Dermis blood vessel endothelial cell (primary cell): ENCODE results near the gene ST6GALNAC5. TPM values are rescaled to one million over a fixed set of nuclear protein-coding genes. Genes with fewer than 3 reads are reported as not detected.
"Not testable (repeated sequence)": the region's sequence is repeated elsewhere in the genome, so short reads cannot be mapped to it uniquely, and the experiment has no call there.

ENCODE experiments used
- DNase-seq: peaks from one replicate; pipeline ENCODE4 v3.0.0; 2010
- total RNA-seq: library from RNA; depleted of rRNA; stranded (reverse); fragments of >200 nt; gene quantifications from 2 replicates; pipeline ENCODE4 v1.2.3, GENCODE V29; 2014

Gene ST6GALNAC5
- total RNA-seq, 1 donor from 2014 or later, result not detected

DNA sequence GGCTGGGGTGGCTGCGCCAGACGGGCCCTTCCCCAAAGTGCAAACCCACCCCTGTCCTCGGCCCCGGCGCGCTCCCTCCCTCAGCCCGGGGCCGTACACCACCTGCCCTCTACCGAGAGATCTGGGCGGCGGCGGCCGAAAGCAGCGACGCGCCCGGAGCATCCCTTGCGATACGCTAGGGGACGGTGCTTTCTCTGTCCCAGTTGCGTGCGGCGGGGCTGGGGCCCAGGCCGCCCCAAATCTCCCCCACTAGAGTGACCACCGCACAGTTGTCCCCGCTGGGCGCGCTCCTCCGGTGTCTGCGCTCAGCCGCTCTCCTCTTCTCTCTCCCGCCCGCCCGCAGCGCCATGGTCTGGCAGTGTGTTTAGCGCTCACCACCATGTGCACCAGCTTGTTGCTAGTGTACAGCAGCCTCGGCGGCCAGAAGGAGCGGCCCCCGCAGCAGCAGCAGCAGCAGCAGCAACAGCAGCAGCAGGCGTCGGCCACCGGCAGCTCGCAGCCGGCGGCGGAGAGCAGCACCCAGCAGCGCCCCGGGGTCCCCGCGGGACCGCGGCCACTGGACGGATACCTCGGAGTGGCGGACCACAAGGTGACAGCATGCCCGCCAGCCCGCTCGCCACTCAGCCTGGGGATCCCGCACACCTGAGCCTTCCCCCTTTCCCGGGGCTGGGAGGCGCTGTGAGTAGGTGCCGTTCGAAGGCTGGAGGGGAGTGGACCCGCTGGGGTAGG is 1.0 kb downstream of the ST6GALNAC5 start:
- DNase-seq, result peak; percentile 43

DNA sequence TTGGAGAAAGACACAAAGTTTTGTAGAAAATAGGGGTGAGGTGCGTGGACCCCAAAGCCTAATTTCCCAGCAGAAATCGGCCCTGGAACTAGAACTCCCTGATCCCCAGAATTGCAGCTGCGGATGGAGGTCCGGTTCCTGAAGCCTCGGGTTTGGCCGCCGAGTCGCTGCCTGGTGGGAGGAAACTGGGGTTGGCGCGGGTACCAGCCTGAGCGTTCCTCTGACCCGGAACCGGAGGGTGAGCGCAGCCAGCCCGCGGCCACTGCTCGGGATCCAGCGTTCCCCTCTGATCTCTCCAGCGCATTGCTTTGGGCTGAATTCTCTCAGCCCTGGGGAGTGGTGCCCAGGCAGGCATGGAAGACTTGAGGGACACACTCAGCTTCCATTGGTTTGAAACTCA is 1.6 kb downstream of the ST6GALNAC5 start:
- DNase-seq, result no peak

DNA sequence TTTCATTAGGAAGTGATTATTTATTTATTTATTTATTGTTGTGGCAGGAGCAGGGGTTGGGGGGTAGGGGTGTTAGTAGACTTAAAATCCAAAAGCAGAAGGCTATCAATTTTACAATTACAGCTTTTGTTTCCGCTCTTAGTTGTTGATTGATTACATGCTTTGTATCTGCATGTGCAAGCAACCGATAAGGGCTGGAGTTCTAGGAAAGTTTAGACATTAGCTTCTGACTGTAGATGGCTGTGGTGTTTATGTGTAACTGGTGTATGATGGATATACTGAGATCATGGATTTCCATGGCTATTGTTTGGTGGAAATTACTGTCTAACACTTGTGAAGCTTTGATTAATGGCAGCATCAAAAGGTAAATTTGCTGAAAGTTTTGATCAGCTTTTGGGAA is 2.8 kb downstream of the ST6GALNAC5 start:
- no peak for DNase-seq

DNA sequence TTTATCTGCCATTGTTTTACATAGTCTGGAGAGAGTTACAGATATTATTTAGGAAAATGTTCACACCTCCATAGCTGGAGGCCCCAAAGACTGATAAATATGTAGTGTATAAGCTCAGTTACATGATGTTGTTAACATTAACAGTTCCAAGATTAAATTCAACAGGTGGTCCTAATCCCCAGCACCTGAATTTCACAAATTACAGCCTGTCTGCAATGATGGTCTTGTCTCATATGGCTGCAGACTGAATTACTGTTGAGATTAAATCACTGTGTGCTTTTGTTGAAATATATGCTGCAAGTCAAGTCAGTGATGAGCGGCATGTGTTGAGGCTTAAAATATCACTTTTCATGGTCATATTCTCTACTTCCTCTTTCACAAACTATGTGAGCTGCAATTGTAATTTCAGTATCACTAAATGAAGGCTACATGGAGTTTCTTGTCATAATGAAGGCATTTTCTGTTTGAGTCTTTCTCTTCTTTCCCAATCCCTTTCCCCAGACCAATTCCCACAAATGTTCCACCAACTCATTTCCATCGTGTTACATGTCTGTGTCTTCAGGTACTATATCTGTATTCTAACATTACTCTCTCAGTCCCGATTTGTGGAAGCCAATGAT is 4.2 kb downstream of the ST6GALNAC5 start:
- DNase-seq, result no peak

DNA sequence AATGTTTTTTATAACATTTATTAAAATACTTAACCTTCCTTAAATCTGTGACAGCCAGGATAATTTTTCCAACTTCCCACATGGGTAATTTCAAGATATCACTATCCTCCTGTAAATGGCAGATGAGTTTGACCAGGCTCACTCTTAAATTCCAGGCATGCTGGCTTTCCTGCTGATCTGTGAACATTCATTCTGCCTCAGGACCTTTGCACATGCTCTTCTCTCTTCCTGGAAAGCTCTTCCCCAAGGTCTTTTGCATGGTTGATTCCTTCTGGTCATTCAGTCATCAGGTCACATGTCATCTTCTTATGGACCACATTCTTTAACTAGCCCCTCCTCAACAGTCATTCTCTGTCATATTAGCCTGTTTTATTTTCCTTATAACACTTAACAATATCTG is 5.7 kb downstream of the ST6GALNAC5 start:
- DNase-seq, result no peak

DNA sequence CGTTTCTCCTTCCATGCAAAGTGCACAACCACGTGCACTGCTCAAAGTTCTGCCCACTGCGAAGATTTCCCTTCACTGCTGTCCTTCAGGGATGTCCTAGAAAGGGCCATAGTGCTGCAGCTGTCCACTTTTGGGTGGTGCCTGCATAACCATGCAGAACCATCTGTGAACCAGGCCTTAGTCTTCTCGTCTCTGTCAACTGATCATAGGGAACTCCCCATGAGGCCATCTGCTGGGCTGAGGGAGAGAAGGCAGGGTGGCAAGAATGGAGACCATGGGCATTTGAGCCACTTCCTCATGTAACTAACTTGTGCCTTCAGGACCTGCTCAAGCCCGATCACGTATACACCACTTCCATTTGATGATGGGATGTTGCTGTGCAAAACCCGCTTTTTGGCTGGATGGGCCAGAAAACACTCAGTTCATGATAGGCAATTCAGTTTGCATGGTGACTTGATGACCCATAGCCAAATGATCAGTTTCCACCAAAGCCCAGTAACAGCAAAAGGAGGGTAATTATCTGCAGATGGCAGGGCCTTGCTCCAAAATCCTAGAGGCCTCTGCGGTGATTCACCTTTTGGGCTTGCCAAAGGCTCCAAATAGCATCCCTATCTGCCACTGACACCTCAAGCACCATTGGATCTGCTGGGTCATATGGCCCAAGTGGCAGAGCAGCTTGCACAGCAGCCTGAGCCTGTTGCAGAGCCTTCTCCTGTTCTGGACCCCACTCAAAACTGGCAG is 9.5 kb downstream of the ST6GALNAC5 start:
- DNase-seq, result no peak

DNA sequence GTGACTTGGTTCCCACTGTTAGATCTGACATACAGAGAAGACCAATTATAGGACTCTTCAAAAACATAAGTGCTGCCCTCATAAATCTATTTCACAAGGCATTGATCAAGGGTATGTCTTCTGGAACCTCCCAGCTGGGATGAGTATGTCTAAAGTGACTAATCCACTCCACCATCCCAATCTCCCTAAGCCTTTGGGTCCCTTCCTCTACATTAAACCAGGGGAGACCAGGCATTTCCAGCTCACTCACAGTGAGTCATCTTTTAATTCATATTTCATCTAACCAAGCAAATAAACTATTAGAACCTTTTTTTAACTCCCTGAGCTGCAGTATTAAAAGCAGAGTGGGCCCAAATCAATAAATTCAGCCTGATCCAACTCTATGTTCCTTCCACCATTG is 11.7 kb downstream of the ST6GALNAC5 start:
- not testable (repeated sequence) for DNase-seq

DNA sequence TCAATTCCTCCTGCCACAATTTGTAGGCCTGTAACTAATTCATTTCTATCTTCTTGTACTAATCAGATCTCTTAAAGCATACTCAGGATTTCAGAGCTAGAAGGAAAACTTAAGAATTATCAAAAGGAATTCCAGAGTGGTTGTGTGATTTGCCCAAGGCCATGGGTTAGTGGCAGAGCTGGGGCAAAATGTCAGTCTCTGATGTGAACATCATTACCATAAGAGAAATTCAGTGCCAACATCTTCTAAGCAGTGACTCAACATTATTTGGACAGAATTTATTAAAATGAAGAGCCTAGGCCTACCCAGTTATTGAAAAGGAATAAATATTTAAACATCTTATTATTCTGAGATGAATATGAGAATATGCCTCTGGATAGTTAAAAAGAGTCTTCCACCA is 14.5 kb downstream of the ST6GALNAC5 start:
- no peak for DNase-seq

DNA sequence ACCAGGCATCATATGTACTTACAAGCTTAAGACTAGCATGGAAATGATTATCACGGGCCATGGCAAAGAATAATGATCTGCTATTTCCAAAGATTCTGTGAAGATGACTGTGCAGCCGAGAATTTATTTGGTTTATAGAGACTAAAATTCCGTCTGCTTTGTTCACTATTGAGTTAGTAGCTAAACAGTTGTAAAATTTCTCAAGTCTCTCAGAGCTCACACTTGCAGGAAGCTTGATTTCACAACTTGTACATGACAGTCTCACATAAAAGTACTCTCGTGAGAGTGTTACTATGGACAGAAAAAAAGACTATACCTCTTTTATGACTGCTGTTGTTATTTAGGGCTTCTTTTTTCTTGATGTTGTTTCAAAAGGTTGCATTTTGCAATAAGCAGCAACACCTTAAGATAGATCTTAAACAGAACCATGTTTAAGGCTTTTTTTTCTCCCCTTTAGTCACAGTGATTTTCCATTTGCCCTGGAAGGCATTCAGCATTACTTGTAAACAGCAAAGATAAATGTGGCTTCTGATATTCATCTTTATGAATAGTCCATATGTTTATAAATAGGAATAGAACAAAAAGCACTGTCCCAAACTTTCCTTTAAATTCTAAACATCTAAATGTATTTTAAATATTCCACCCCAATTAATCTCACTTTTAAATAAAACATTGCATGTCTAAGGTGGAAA is 24.8 kb downstream of the ST6GALNAC5 start:
- no peak for DNase-seq

DNA sequence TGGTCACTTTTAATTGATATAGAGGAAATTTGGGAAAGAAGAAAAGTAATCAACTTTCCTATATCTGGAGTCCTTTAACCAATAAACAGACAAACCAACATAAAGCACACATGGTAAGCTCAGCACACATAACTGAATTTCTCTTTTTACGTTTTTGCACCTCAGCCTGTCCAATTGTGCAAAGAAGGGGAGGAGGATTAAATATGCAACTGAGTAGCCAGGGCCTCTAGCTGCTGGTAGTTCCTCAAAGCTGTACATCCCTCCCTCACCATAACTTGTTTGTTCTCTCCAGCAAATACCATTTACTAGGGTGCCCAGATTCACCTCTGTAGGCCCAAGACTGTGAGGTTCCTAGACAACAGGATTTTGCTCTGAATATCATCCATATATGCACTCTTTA is 25.4 kb downstream of the ST6GALNAC5 start:
- no peak for DNase-seq

DNA sequence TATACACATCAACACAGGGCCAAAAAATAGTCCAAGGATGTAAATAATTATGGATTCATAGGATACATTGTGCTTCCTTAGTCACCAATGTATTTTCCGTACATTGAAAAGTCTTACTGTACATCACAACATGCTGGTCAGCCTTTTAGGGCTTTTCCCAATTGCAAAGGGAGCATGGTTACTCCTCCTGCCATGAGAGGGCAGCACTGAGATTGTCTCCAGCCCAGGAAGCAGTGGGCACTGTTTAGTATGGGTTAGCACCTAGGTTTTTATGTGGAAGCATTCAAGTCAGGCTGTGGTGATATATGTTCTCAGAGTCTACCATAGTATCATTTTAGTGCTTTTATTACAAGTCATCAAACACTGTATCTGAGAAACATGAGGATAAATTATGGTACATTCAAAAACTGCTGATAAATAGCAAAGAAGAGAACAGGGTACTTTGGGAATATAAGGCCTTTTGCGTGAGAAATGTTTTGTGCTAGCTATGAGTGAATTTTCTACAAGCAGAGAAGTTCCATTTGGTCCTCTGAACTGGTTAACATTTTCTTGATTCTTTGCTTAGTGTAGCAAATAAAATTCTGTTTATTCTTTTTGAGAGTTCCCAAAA is 34.0 kb downstream of the ST6GALNAC5 start:
- peak; percentile 59 for DNase-seq

DNA sequence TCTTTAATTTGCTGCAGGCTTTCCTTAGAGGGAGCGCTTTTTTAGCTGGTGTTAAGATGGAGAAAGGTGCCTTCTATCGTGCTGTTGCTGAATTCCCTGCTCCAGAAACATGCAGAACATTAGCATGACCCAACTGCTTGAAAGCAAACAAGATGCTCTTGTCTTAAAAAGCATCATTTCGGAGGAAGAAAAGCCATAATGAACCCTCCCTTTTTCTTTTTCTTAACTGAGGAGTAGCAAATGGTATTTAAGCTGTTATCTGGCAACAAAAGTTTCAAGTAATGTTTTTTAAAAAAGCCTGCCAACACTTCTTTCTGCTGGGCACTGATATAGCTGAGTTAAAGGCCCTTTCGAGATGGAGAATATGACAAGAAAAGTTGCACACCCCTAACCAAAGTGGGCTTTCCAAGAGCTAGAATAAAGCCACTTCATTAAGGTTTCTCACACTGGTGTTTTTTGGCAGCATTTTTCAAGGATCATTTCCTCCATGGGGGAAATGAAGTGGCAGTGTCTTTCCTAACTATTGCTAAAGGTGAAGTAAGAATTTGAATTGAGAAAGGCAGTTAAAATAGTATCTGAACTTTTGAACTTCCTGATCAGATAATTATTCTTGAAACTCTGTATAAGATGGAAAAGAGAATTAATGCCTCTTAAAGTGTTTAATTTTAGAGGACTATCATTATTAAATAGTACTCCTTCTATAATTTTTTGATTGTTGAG is 38.8 kb downstream of the ST6GALNAC5 start:
- DNase-seq, result no peak

DNA sequence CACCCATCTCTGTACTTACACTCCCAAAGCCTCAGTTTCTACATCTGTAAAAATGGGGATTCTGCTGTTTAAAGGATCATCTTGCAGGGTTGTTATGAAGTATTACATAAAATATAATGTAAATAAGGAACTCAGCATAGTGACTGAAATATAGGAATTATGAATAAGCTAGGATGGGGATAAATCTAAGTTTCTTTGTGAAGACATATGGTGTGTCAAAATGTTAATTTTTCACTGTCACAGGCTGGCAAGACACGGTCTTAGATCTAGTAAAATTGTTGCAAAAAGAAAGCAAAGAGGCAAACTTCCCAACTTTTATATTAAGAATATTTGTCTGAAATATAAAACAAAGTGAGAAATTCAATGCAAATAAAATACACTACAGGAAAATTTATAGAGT is 42.0 kb downstream of the ST6GALNAC5 start:
- no peak for DNase-seq

DNA sequence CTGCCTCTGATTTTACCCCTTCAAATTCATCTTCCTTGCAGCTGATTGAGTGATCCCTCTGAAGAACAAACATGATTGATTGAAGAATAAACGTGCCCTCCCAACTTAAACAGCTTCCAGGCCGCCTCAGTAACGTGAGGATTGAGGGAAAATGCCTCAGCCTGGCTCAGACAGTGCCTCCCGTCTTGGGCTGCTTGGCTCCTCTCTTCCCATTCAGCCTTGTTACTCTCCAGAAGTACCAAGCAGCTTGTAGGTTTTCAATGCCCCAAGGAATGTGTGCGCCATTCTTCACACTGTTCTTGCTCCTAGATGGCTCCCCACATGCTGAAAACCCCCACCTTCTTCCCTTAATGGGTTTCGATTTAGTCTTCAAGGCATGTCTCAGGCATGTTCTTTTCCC is 51.8 kb downstream of the ST6GALNAC5 start:
- DNase-seq, result no peak

DNA sequence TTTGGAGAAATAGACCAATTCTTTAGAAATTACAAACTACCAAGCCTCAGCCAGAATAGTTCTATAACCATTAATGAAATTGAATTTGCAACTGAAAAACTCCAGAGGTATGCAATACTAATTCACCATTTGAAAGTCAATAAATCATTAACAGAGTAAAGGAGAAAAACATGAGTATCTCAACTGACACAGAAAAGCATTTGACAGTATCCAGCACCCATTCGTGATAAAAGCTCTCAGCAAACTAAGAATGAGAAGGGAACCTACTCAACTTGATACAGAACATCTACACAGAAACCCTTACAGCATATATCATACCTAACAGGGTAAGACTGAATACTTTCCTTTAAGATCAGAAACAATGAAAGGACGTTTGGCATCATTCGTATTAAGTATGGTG is 54.3 kb downstream of the ST6GALNAC5 start:
- DNase-seq, result no peak

DNA sequence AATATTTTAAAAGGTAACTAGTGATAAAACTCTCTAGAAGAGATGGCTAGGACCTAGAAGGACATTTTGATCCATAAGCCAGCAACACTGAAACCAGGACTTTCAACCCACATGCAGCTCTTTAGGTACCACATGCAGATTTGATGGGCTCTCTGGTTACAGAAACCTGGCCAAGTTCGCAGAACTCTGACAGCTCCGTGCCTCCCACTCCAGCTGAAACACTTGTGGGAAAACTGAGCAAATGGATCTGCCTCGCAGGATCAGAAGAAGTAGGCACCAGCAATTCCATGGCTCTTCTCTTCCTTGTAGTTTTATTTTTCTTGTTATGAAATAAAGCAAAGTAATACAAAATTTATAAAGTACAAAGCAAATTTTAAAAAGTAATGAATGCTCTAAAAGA is 58.5 kb downstream of the ST6GALNAC5 start:
- no peak for DNase-seq

DNA sequence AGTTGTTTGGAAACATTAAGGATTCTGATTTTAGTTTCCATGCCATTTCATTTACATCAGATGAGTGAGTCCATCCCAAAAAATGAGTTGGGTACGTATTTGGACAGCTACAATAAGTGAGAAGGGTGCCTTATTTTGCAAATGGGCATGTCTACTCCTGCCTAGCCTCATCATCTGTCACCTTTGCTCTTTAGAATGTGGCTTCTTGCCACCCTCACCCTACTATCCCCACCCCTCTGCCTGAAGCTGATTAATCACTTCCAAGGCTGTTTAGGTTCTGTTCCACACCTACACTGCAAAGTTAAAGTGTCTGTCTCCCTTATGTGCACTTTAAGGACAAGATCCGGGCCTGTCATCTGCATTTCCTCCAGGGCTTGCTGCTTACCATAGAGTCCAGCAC is 61.2 kb downstream of the ST6GALNAC5 start:
- no peak for DNase-seq

DNA sequence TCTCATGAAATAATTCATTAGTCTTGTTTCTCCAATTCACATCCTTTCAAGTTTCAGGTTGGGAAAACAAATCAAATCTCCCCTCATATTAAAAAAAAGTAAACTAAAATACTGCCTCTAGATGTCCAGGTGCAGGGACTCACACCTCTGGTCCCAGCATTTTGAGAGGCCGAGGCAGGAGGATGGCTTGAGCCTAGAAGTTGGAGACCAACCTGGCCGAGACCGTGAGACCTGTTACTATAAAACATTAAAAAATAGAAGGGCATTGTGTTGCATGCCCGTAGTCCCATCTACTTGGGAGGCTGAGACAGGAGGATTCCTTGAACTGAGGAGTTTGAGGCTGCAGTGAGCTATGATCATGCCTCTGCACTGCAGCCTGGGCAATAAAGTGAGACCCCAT is 61.9 kb downstream of the ST6GALNAC5 start:
- no peak for DNase-seq

DNA sequence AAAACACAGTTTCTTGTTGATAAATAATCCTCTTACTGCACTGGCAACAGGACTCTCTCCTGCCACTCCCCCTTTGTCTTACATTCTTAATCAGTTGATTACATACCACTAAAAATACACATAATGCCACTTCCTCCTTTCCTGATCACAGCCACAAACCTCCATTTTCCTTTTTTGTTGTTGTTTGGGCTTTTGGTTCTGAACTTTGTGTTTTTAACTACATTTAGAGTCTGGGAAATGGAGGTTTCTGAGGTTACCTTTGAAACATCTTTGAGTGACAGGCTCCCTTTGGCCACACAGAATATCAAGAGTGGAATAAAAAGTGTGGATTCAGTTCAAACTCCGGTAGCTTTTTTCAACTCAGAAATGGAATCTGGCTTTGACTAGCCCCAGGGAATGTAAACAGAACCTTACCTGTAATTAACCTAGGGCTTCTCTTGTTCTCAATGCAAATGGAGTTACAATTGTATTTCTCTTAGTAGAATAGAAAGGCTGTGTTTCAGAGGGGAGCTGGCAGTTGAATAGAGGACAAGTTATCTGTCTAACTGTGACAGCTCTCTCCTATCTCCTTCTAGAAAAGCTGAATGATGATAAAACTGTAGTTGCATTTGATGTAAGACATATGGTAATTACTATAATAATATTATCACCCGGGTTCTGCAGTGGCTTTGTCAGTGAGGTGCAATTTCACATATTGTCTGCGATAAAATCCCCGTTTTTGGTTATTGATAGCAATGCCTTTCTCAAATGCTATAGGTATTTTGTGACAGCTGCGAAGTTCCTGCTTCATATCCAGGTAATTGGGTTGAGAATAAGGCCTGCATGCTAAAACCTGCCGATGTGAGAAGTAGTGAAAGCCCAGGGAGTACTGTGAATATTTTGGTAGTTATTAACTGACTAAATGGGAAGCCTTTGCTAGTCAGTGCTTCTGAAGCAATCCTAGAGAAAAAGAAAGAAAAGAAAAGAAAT is 66.9 kb downstream of the ST6GALNAC5 start:
- no peak for DNase-seq

DNA sequence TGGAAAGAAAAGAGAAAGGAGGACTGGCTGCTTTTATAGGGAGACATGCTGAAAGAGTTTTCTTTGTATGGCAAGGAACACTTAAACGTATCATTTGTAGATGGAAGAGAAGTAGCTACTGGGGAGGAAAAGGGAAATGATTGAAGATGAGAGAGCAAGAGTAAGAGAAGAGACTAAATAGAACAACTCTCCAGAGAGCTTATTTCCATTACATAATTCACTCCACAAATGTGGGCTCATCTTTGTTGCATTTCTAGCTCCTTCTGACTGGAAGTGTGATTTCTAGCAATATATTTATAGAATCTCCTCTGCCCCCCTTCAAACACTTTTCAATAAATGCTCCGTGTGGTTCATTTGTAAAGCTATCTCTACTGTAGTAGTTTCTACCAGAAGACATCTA is 71.0 kb downstream of the ST6GALNAC5 start:
- DNase-seq, result no peak
